Measurements from ENCODE around the gene FAS. TPM values are rescaled to one million over a fixed set of nuclear protein-coding genes. Genes with fewer than 3 reads are reported as not detected.
A peak's percentile ranks its signal among the peaks of the same experiment; 100 is the strongest.

The FAS gene
- total RNA-seq, 2 experiments from 2014 or later = 48.6 to 49.0 TPM

DNA sequence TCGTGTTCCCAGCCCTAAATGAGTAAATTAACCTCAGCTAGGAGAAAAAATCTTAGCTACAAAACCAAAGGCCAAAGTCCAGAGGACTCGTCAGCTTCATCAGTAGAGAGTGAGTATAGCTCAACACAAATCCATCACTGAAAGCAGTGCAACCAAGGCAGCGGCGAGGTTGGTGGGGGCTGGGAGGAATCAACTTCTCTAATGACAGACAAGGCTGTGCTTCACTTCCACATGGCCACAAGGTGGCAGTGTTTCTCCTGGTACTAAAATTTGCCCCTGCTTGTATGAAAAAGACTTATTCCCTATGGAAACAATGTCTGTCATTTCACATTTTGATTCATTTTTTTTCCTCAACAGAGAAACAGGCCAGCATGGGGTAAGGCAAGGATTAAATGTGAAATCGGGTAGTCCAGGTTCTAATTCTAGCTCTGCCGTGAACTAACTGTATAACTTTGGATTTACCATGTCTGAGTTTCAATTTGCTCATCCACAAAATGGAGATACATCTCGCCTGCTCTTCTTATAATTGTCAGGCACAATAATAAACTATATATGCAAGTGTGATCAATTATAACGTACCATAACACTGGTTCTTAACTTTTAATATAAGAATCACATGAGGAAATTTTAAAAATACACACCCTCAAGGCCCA lies 39.3 kb downstream of the FAS start:
- H3K36me3 Mint-ChIP-seq (ENCODE audit: low read depth) = no peaks in the 10 kb centered on the region
- no peak overlapping the region for H3K4me3 Mint-ChIP-seq
- intact Hi-C loops (cut with micrococcal nuclease) = loop anchor here (1.0 to 5.0 kb wide), 2 partner anchors 93 to 183 kb away; no protein-coding TSS in a partner anchor
- TF ChIP-seq, protein P1, sequence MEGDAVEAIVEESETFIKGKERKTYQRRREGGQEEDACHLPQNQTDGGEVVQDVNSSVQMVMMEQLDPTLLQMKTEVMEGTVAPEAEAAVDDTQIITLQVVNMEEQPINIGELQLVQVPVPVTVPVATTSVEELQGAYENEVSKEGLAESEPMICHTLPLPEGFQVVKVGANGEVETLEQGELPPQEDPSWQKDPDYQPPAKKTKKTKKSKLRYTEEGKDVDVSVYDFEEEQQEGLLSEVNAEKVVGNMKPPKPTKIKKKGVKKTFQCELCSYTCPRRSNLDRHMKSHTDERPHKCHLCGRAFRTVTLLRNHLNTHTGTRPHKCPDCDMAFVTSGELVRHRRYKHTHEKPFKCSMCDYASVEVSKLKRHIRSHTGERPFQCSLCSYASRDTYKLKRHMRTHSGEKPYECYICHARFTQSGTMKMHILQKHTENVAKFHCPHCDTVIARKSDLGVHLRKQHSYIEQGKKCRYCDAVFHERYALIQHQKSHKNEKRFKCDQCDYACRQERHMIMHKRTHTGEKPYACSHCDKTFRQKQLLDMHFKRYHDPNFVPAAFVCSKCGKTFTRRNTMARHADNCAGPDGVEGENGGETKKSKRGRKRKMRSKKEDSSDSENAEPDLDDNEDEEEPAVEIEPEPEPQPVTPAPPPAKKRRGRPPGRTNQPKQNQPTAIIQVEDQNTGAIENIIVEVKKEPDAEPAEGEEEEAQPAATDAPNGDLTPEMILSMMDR (IDR thresholded peaks at IDR 0.05) = peak; percentile 94
- DNase-seq (peak; percentile 84), ATAC-seq (peak; percentile 55)
- peaks cover 40% of the 10 kb centered on the region for H3K4me1 Mint-ChIP-seq (ENCODE audit: low read depth)
- H3K27me3 Mint-ChIP-seq = no peaks in the 10 kb centered on the region
- ChIA-PET CTCF (interaction anchor here (0.6 to 4.6 kb wide), 86 partner anchors 8 to 383 kb away, joined by 3 to 117 read pairs (median 5); partner anchors contain the start of genes ACTA2, CH25H and FAS), POLR2A (interaction anchor here (0.6 to 1.2 kb wide), 4 partner anchors 9 to 221 kb away, joined by 3 read pairs; no protein-coding TSS in a partner anchor)
- H3K27ac Mint-ChIP-seq = no peak overlapping the region
- no peaks in the 10 kb centered on the region for H3K9me3 Mint-ChIP-seq

DNA sequence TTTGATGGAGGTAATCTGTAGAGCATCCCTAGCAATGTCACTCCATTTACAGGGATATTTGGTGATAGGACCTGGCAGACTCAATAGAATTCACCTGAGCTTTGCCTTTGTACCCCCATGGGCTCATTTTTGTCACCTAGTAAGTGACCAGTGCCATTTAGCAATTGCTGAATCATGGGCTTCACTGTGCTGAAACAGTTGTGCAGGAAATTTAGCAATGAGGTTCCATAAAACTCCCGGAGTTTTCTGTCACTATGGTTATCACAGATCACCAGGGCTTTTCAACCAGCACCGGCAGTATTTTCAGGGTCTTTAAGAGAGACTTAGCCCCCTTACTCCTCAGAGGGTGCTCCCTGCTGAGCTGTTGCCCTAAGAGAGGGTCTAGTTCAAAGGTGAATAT lies 40.2 kb downstream of the FAS start:
- intact Hi-C loops (cut with micrococcal nuclease) = loop anchor here (5.0 kb wide), 1 partner anchor 93 kb away; no protein-coding TSS in a partner anchor
- Mint-ChIP-seq H3K4me3 (no peak overlapping the region), H3K4me1 (ENCODE audit: low read depth) (peaks cover 40% of the 10 kb centered on the region), H3K27ac (no peak overlapping the region), H3K27me3 (no peaks in the 10 kb centered on the region), H3K9me3 (no peaks in the 10 kb centered on the region), H3K36me3 (ENCODE audit: low read depth) (no peaks in the 10 kb centered on the region)
- ChIA-PET CTCF (interaction anchor here (1.2 to 4.6 kb wide), 33 partner anchors 8 to 383 kb away, joined by 3 to 117 read pairs (median 9); partner anchors contain the start of genes CH25H and FAS), POLR2A (interaction anchor here (1.1 to 1.2 kb wide), 2 partner anchors 182 to 220 kb away, joined by 3 read pairs; no protein-coding TSS in a partner anchor)
- DNase-seq (no peak), ATAC-seq (no peak)
- TF ChIP-seq, protein P1 (IDR thresholded peaks at IDR 0.05) = no peak

DNA sequence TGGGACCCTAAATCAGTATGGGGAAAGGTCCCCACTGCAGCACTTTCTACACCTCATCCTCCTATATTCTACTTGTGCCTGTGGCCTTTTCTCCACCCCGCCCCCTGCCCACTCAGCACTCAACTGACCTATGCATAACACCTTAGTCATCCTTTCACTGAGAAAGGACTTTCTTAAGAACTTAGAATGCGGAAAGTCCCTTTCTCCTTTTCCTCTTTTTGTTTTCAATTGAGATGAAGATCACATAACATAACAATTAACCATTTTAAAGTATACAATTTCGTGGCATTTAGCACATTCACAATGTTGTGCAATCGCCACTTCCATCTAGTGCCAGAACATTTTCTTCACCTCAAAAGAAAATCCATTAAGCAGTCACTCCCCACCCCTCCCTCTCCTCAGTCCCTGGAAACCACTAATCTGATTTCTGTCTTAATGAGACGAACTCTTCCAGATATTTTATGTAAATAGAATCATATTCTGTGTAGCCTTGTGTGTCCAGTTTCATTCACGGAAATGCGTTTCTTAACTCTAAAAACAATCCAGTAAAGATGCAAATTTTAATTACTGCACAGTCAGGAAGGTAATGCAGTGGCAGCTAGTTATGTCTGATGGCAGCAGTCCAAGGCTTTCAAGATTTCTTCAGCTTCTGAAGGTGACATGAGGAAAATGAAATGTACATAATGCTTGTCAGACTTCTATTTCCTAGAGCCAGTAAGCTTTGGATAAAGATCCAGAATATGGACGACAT lies 41.7 kb downstream of the FAS start:
- peak; percentile 88 for DNase-seq
- ATAC-seq = peak; percentile 93

DNA sequence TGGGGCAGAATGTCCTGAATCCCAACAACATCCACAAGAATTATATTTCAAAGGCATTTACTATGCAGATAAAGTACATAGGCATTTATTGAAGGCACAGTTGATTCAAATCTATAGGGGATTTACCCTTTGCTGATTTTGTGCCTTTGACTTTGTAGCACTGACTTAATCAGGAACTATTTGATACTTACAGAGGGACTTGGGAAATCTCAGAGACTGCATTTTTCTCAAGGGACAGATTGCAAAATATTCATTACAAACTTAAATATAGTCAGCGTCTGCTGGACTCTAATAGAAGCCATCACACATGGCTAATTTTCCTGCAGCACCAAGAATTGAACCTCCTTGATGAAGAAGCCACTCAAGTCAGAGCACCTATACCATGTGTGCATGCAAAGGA lies 44.9 kb downstream of the FAS start:
- H3K27me3 Mint-ChIP-seq = peaks cover 2% of the 10 kb centered on the region
- no peak for DNase-seq
- H3K4me1 Mint-ChIP-seq (ENCODE audit: low read depth) = peaks cover 31% of the 10 kb centered on the region
- ChIA-PET POLR2A (no interaction called here), CTCF (interaction anchor here (1.7 kb wide), 1 partner anchor 28 kb away, joined by 3 read pairs; no protein-coding TSS in a partner anchor)
- H3K27ac Mint-ChIP-seq = no peak overlapping the region
- intact Hi-C loops (cut with micrococcal nuclease) = no loop called here
- TF ChIP-seq, protein P1 (IDR thresholded peaks at IDR 0.05) = no peak
- no peaks in the 10 kb centered on the region for H3K9me3 Mint-ChIP-seq
- no peaks in the 10 kb centered on the region for H3K36me3 Mint-ChIP-seq (ENCODE audit: low read depth)
- H3K4me3 Mint-ChIP-seq = no peak overlapping the region
- ATAC-seq = no peak

More for the DNA sequence above, 41.7 kb downstream of the FAS start:
- no peaks in the 10 kb centered on the region for H3K27me3 Mint-ChIP-seq
- H3K4me3 Mint-ChIP-seq = peak overlapping the region; percentile 1
- intact Hi-C loops (cut with micrococcal nuclease) = loop anchor here (5.0 kb wide), 1 partner anchor 95 kb away; no protein-coding TSS in a partner anchor
- TF ChIP-seq, protein P1 (IDR thresholded peaks at IDR 0.05) = no peak
- peaks cover 40% of the 10 kb centered on the region for H3K4me1 Mint-ChIP-seq (ENCODE audit: low read depth)
- peak overlapping the region; percentile 60 for H3K27ac Mint-ChIP-seq
- POLR2A ChIA-PET = interaction anchor here (0.6 kb wide), 1 partner anchor 16 kb away, joined by 3 read pairs; no protein-coding TSS in a partner anchor
- no peaks in the 10 kb centered on the region for H3K9me3 Mint-ChIP-seq
- CTCF ChIA-PET = interaction anchor here (1.0 to 4.6 kb wide), 7 partner anchors 13 to 197 kb away, joined by 3 to 117 read pairs (median 29); partner anchors contain the start of gene CH25H
- H3K36me3 Mint-ChIP-seq (ENCODE audit: low read depth) = no peaks in the 10 kb centered on the region

Data from activated CD8-positive, alpha-beta T cell treated with anti-CD3 and anti-CD28 coated beads for 36 hours (primary cell).